ENCODE results near the gene SKI. TPM values are rescaled to one million over a fixed set of nuclear protein-coding genes. Genes with fewer than 3 reads are reported as not detected.
A peak's percentile ranks its signal among the peaks of the same experiment; 100 is the strongest.

Gene SKI
- total RNA-seq, 2 donors from 2014 or later = 135 to 138 TPM

- DNase-seq (ENCODE audit: low spot score) = no peak
- ATAC-seq (ENCODE audit: insufficient number of reproducible peaks, low FRiP score, low read depth) = no peak
- Histone ChIP-seq H3K27me3 (replicated peaks; ENCODE audit: insufficient read depth) (no peaks in the 10 kb centered on the region), H3K9me3 (no peaks in the 10 kb centered on the region), H3K4me1 (ENCODE audit: control insufficient read depth in 1 of 2, low read depth in 2 of 2) (peaks cover 50 to 96% of the 10 kb centered on the region in 2 donors), H3K36me3 (no peaks in the 10 kb centered on the region), H3K4me3 (peak overlapping the region; percentile 33), H3K27ac (no peak overlapping the region)
- TF ChIP-seq, protein P1, sequence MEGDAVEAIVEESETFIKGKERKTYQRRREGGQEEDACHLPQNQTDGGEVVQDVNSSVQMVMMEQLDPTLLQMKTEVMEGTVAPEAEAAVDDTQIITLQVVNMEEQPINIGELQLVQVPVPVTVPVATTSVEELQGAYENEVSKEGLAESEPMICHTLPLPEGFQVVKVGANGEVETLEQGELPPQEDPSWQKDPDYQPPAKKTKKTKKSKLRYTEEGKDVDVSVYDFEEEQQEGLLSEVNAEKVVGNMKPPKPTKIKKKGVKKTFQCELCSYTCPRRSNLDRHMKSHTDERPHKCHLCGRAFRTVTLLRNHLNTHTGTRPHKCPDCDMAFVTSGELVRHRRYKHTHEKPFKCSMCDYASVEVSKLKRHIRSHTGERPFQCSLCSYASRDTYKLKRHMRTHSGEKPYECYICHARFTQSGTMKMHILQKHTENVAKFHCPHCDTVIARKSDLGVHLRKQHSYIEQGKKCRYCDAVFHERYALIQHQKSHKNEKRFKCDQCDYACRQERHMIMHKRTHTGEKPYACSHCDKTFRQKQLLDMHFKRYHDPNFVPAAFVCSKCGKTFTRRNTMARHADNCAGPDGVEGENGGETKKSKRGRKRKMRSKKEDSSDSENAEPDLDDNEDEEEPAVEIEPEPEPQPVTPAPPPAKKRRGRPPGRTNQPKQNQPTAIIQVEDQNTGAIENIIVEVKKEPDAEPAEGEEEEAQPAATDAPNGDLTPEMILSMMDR (IDR thresholded peaks at IDR 0.05) = no peak
Observed at GRCh38 chr1:2251786-2252185, 23.7 kb downstream of the SKI start.

DNA sequence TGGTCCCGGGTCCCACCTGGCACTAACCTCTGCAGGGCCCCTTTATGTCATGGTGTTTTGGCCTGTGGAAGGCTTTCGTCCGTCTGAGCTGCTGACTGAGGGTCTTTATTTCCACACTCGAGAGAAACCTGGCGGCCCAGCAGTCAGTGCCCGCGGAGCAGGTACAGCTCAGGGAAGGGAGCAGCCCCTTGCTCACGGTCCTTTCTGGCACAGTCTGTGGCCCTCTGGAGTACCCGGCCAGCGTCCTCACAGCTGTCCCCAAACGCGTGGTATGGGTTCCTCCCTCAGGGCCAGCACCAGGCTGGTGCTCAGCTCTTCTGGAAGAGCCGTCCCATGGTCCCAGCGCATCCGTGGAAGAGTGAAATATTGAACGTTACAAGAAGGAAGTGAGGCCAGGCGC is 24.3 kb downstream of the SKI start:
- TF ChIP-seq, protein P1 (IDR thresholded peaks at IDR 0.05) = no peak
- no peak for DNase-seq (ENCODE audit: low spot score)
- Histone ChIP-seq H3K27me3 (replicated peaks; ENCODE audit: insufficient read depth) (no peaks in the 10 kb centered on the region), H3K4me1 (ENCODE audit: control insufficient read depth in 1 of 2, low read depth in 2 of 2) (peaks cover 47 to 96% of the 10 kb centered on the region in 2 donors), H3K9me3 (no peaks in the 10 kb centered on the region), H3K4me3 (no peak overlapping the region), H3K27ac (no peak overlapping the region), H3K36me3 (no peaks in the 10 kb centered on the region)
- no peak for ATAC-seq (ENCODE audit: insufficient number of reproducible peaks, low FRiP score, low read depth)

- TF ChIP-seq, protein P1 (IDR thresholded peaks at IDR 0.05) = no peak
- no peak overlapping the region for H3K27ac ChIP-seq
- H3K9me3 ChIP-seq = no peaks in the 10 kb centered on the region
- H3K4me3 ChIP-seq = no peak overlapping the region
- DNase-seq (ENCODE audit: low spot score) = no peak
- H3K36me3 ChIP-seq = no peaks in the 10 kb centered on the region
- peaks cover 39 to 94% of the 10 kb centered on the region in 2 donors for H3K4me1 ChIP-seq (ENCODE audit: control insufficient read depth in 1 of 2, low read depth in 2 of 2)
- ATAC-seq (ENCODE audit: insufficient number of reproducible peaks, low FRiP score, low read depth) = no peak
- no peaks in the 10 kb centered on the region for H3K27me3 ChIP-seq (replicated peaks; ENCODE audit: insufficient read depth)
Observed at GRCh38 chr1:2253036-2253796, 25.1 kb downstream of the SKI start.

- ATAC-seq (ENCODE audit: insufficient number of reproducible peaks, low FRiP score, low read depth) (no peak), DNase-seq (ENCODE audit: low spot score) (no peak)
- TF ChIP-seq, protein P1 (IDR thresholded peaks at IDR 0.05) = no peak
- Histone ChIP-seq H3K9me3 (no peaks in the 10 kb centered on the region), H3K27ac (peak overlapping the region in 1 of 2 donors; percentile 83), H3K27me3 (replicated peaks; ENCODE audit: insufficient read depth) (no peaks in the 10 kb centered on the region), H3K4me3 (no peak overlapping the region), H3K36me3 (no peaks in the 10 kb centered on the region), H3K4me1 (ENCODE audit: control insufficient read depth in 1 of 2, low read depth in 2 of 2) (peaks cover 38 to 94% of the 10 kb centered on the region in 2 donors)
Observed at GRCh38 chr1:2253797-2254480, 25.8 kb downstream of the SKI start.

GRCh38 chr1:2255047-2255419 is 26.9 kb downstream of the SKI start:
- no peaks in the 10 kb centered on the region for H3K36me3 ChIP-seq
- H3K9me3 ChIP-seq = no peaks in the 10 kb centered on the region
- DNase-seq (ENCODE audit: low spot score) (no peak), ATAC-seq (ENCODE audit: insufficient number of reproducible peaks, low FRiP score, low read depth) (no peak)
- H3K4me3 ChIP-seq = no peak overlapping the region
- peak overlapping the region; percentile 68 to 83 for H3K27ac ChIP-seq
- peaks cover 33 to 94% of the 10 kb centered on the region in 2 donors for H3K4me1 ChIP-seq (ENCODE audit: control insufficient read depth in 1 of 2, low read depth in 2 of 2)
- no peaks in the 10 kb centered on the region for H3K27me3 ChIP-seq (replicated peaks; ENCODE audit: insufficient read depth)
- TF ChIP-seq, protein P1 (IDR thresholded peaks at IDR 0.05) = no peak

Data from thoracic aorta (tissue), 2 donors.